GM12872 (cell line): ENCODE results near the gene GPC6.

Experiments used
- CTCF ChIP-seq: IDR thresholded peaks from 3 replicates; pipeline ENCODE4 v1.5.1; 2011; ENCODE audit warnings: low read depth, mild to moderate bottlenecking, low read length, moderate library complexity; ENCODE audit not compliant: insufficient read depth

The GPC6 gene

GRCh38 chr13:93932901-93933300, 706.3 kb downstream of the GPC6 start:
- no peak for TF ChIP-seq CTCF

GRCh38 chr13:93936901-93937300, 710.3 kb downstream of the GPC6 start:
- no peak for TF ChIP-seq CTCF

- no peak for TF ChIP-seq CTCF
Measured at GRCh38 chr13:93941444-93941843, 714.8 kb downstream of the GPC6 start.

- TF ChIP-seq CTCF, result no peak
Measured at GRCh38 chr13:93942016-93942415, 715.4 kb downstream of the GPC6 start.

- no peak for TF ChIP-seq CTCF
Measured at GRCh38 chr13:93945621-93946020, 719.0 kb downstream of the GPC6 start.

GRCh38 chr13:93946994-93947393, 720.4 kb downstream of the GPC6 start:
- no peak for TF ChIP-seq CTCF

- no peak for TF ChIP-seq CTCF
Measured at GRCh38 chr13:93947651-93948050, 721.0 kb downstream of the GPC6 start.
